GM12865 (cell line): Measurements from ENCODE around the gene MAGI3.
"Not testable (repeated sequence)": the region's sequence is repeated elsewhere in the genome, so short reads cannot be mapped to it uniquely, and the experiment has no call there.

Experiments
- DNase-seq: peaks from one replicate; pipeline ENCODE4 v3.0.0; 2010; ENCODE audit warnings: low read depth
- H3K4me3 ChIP-seq: 2 replicates; pipeline ENCODE4 v1.5.1; 2011; ENCODE audit warnings: mild to moderate bottlenecking, low read depth, low read length, control low read depth
- CTCF ChIP-seq: IDR thresholded peaks from 2 replicates; pipeline ENCODE4 v1.5.1; 2011; ENCODE audit warnings: low read length, control low read depth, low read depth, inconsistent platforms; ENCODE audit not compliant: insufficient read depth; ENCODE audit errors: missing control alignments

The MAGI3 gene

GRCh38 chr1:113592230-113592629, 201.9 kb downstream of the MAGI3 start:
- no peak overlapping the region for H3K4me3 ChIP-seq
- no peak for DNase-seq
- TF ChIP-seq CTCF, result no peak

DNA sequence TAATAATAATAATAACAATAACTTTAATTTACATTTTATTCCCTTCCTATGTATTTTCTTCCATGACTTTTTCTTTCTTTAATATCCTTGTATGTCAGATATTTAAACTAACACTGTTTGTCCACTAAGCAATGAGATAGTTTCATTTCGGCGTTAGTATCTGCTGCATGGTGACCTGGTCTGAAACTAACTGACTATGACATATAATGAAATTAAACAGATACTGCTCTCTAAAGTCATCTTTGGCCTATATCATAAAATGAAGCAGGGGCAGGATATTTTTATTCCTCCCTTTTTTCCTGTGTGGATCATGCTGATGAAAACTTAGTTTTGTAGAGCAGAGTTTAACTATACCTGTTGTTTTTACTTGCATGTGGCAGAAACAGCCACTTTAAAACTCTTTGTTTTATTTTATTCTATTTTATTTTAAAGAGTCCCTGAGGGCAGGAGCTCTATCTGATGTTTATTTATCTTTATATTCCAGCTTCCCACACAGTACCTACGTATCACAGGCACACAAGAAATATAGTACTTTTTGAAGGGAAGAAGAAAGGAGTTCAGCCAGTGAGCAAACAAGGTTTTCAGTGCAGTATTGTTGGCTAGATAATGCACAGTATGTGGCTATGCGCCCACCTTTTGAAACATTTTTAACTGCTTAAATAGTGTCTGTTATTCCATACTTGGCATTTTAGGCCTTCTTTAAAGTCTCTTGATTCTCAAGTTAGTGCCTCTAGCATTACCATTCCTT, 203.4 kb downstream of the MAGI3 start:
- no peak overlapping the region for H3K4me3 ChIP-seq
- TF ChIP-seq CTCF, result no peak
- no peak for DNase-seq

DNA sequence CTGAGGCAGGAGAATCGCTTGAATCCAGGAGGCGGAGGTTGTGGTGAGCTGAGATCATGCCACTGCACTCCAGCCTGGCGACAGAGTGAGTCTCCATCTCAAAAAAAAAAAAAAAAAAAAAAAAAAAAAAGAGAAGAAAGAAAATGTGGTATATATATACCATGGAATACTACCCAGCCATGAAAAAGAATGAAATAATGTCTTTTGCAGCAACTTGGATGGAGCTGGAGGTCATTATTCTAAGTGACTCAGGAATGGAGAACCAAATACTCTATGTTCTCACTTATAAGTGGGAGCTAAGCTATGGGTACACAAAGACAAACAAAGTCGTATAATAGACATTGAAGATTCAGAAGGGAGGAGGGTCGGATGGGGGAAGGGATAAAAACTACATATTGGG, 214.2 kb downstream of the MAGI3 start:
- DNase-seq, result not testable (repeated sequence)

DNA sequence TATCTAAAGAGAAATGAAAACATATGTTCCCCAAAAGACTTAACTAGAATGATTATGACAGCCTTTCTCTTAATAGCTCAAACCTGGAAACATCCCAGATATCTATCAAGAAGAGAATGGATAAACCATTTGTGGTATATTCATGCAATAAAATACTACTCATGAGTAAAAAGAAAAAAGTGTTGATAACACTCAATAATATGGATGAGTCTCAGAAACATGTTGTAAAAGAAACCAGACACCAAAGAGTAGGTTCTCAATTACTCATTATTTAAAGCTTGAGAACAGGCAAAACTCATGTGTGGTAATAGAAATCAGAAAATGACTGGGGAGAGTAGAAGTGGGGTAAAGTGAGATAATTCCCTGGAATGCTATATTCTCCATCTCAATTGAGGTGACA, 214.8 kb downstream of the MAGI3 start:
- TF ChIP-seq CTCF, result no peak
- DNase-seq, result no peak
- H3K4me3 ChIP-seq, result no peak overlapping the region

More for the DNA sequence above, 214.2 kb downstream of the MAGI3 start:
- not testable (repeated sequence) for H3K4me3 ChIP-seq

DNA sequence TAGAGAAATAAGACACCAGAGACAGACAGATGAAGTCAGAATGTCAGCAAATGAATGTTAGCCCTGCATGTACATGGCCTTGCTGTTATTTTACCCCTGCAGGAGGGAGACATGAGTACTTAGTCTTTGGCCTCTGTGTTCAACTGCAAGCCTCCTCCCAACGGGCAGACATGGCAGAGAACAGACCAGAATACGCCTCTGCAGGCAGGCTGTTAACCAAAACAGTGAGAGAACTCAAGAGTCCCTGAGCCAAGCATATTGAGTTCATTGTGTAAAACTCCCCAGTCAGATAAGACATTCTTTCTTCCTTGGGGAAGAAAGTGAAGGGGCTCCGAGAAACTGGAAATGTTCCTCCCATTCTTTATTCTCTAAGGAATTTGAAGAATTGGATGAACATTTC, 218.1 kb downstream of the MAGI3 start:
- no peak for TF ChIP-seq CTCF
- no peak for DNase-seq

GRCh38 chr1:113610372-113610771, 220.1 kb downstream of the MAGI3 start:
- no peak overlapping the region for H3K4me3 ChIP-seq
- TF ChIP-seq CTCF, result no peak
- DNase-seq, result no peak

More for the DNA sequence above, 218.1 kb downstream of the MAGI3 start:
- no peak overlapping the region for H3K4me3 ChIP-seq

- no peak for DNase-seq
- no peak for TF ChIP-seq CTCF
- no peak overlapping the region for H3K4me3 ChIP-seq
These were observed 225.1 kb downstream of the MAGI3 start for GRCh38 chr1:113615425-113615824.
